Ascending aorta (tissue), 2 donors: ENCODE measurements around the gene PROSER2. TPM values are rescaled to one million over a fixed set of nuclear protein-coding genes. Genes with fewer than 3 reads are reported as not detected.

Experiments
- DNase-seq, 2 donors: peaks; one replicate each; pipeline ENCODE4 v3.0.0-alpha.2; 2019; ENCODE audit warnings: low spot score in 2 of 2
- H3K27ac ChIP-seq, 2 donors: fragments of 200-600 bp; sonication (generic); one replicate each; pipeline ENCODE4 v1.5.1; 2016 to 2017; ENCODE audit warnings: mild to moderate bottlenecking in 1 of 2
- H3K27me3 ChIP-seq: fragments of 200-600 bp; sonication (generic); one replicate; pipeline ENCODE4 v1.5.1; 2017
- H3K36me3 ChIP-seq, 2 donors: fragments of 200-600 bp; sonication (generic); one replicate each; pipeline ENCODE4 v1.5.1; 2016
- H3K4me1 ChIP-seq, 2 donors: fragments of 200-600 bp; sonication (generic); one replicate each; pipeline ENCODE4 v1.5.1; 2016 to 2017; ENCODE audit warnings: mild to moderate bottlenecking in 1 of 2
- H3K4me3 ChIP-seq, 2 donors: fragments of 200-600 bp; sonication (generic); one replicate each; pipeline ENCODE4 v1.5.1; 2016 to 2017; ENCODE audit warnings: mild to moderate bottlenecking in 1 of 2
- H3K9me3 ChIP-seq, 2 donors: fragments of 200-600 bp; sonication (generic); one replicate each; pipeline ENCODE4 v1.5.1; 2016
- CTCF ChIP-seq, 3 experiments: fragments of 200-600 bp in 2 of 3; fragments of 450-650 bp in 1 of 3; sonication (generic) in 2 of 3; IDR thresholded peaks; one replicate each; pipeline ENCODE4 v1.5.1; 2016 to 2019; ENCODE audit warnings: antibody characterized with exemption in 3 of 3, mild to moderate bottlenecking in 1 of 3, moderate library complexity in 1 of 3
- intact Hi-C: fragments of 100-400 bp; cut with DNase I; formaldehyde crosslinking; loops from one replicate; pipeline ENCODE4 v1.15.1; 2023
- total RNA-seq: library from RNA; depleted of rRNA; stranded (reverse); fragments of >200 nt; gene quantifications from one replicate; pipeline ENCODE4 v1.1.0, GENCODE V29; 2016

The PROSER2 gene
- total RNA-seq, 1 donor from 2014 or later, result 4.8 TPM

DNA sequence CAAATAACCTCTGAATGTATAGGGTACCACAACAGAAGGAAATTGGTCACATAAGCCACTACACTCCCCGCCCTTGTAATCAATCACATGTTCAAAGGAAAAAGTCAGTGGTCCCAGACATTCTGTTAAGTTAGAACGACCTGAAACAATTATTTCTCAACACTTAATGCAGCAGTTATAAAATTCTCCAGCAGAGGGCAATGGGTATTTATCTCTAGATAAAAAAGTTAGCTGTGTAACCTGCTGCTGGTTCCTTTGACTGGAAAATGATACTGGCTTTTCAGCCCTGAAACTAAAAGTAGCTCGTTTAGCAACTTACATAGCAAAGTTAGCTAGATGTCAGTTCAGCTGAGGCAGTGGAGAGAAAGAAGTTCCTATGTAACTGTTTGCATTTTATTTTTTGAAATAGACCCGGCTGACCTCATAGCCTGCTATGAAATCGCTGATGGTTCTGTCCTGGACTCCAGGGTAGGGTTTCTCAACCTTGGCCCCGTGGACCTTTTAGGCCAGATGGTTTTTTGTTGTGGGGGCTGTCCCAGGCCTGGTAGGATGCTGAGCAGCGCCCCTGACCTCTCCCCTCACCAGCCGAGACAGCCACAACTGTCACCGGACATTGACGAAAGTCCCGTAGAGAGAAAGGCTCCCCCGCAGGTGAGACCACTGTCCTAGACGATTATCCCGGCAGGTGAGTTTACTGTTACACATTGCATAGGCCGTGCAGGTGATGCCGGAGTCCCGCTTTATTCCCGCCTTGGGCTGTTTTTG is 40.2 kb upstream of the PROSER2 start:
- no peaks in the 10 kb centered on the region for H3K27me3 ChIP-seq
- intact Hi-C loops, result loop anchor here (5.0 kb wide), 1 partner anchor 204 kb away; no protein-coding TSS in a partner anchor
- no peak for DNase-seq
- no peaks in the 10 kb centered on the region for H3K36me3 ChIP-seq
- no peaks in the 10 kb centered on the region for H3K9me3 ChIP-seq
- no peak overlapping the region for H3K27ac ChIP-seq
- H3K4me3 ChIP-seq, result no peak overlapping the region
- no peaks in the 10 kb centered on the region for H3K4me1 ChIP-seq
- TF ChIP-seq CTCF (IDR thresholded peaks at IDR 0.05), result peak; percentile 23 to 66 (median 44)

GRCh38 chr10:11783558-11783865 is 39.6 kb upstream of the PROSER2 start:
- Histone ChIP-seq H3K4me1 (no peaks in the 10 kb centered on the region), H3K27ac (no peak overlapping the region), H3K4me3 (no peak overlapping the region), H3K9me3 (no peaks in the 10 kb centered on the region), H3K36me3 (no peaks in the 10 kb centered on the region), H3K27me3 (no peaks in the 10 kb centered on the region)
- intact Hi-C loops, result loop anchor here (5.0 kb wide), 1 partner anchor 204 kb away; no protein-coding TSS in a partner anchor
- TF ChIP-seq CTCF (IDR thresholded peaks at IDR 0.05), result no peak
- DNase-seq, result no peak

- no peaks in the 10 kb centered on the region for H3K9me3 ChIP-seq
- intact Hi-C loops, result no loop called here
- no peak overlapping the region for H3K4me3 ChIP-seq
- H3K27me3 ChIP-seq, result no peaks in the 10 kb centered on the region
- H3K27ac ChIP-seq, result no peak overlapping the region
- TF ChIP-seq CTCF (IDR thresholded peaks at IDR 0.05), result no peak
- DNase-seq, result no peak
- H3K4me1 ChIP-seq, result no peaks in the 10 kb centered on the region
- H3K36me3 ChIP-seq, result no peaks in the 10 kb centered on the region
Measured at GRCh38 chr10:11787374-11787773, 35.8 kb upstream of the PROSER2 start.

DNA sequence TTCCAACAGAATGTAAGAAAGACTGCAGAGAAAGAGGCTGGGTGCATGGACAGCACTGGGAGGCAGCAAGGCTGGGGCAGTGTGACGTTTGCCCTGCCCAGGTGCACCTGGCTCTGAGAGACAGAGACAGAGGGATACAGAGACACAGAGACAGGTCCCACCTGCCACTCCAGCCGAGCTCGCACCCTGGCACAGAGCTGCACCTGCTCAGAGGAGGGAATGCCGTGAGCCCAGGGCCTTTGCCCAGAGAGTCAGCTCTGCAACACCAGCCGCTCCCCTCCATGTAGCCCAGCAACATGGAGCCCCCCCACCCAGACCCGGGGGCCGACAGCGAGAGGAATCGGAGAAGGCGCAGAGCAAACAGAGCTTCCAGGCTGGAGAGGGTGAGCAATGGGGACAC is 35.3 kb upstream of the PROSER2 start:
- H3K27ac ChIP-seq, result no peak overlapping the region
- DNase-seq, result no peak
- TF ChIP-seq CTCF (IDR thresholded peaks at IDR 0.05), result no peak

DNA sequence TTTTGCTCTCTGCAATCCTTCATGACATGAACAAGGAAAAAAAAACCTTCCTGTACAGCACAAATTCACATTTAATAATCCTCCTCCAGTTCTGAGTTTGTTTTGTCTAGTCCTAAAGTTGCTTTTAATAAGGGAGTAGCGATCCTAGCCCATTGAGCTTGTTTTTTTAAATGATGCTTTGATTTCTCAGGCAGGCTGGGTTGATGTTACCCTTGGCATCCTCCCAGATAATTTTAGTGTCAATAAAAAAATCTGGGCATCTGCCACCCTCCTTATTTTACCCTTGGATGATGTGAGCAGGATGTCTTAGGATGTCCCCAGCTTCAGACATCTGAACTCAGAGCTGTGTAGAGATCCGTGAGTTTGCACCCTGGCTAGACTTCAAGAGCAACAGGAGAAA is 33.9 kb upstream of the PROSER2 start:
- Histone ChIP-seq H3K9me3 (no peaks in the 10 kb centered on the region), H3K27me3 (no peaks in the 10 kb centered on the region), H3K36me3 (no peaks in the 10 kb centered on the region), H3K27ac (no peak overlapping the region), H3K4me1 (no peaks in the 10 kb centered on the region), H3K4me3 (no peak overlapping the region)
- DNase-seq, result no peak
- intact Hi-C loops, result no loop called here
- no peak for TF ChIP-seq CTCF (IDR thresholded peaks at IDR 0.05)

More for the DNA sequence above, 35.3 kb upstream of the PROSER2 start:
- H3K36me3 ChIP-seq, result no peaks in the 10 kb centered on the region
- no peaks in the 10 kb centered on the region for H3K4me1 ChIP-seq
- intact Hi-C loops, result no loop called here
- H3K9me3 ChIP-seq, result no peaks in the 10 kb centered on the region
- no peak overlapping the region for H3K4me3 ChIP-seq
- H3K27me3 ChIP-seq, result no peaks in the 10 kb centered on the region
